ENCODE measurements around the gene TRIM62. TPM values are rescaled to one million over a fixed set of nuclear protein-coding genes. Genes with fewer than 3 reads are reported as not detected.

Gene TRIM62
- total RNA-seq, 1 donor from 2014 or later = 2.3 TPM

GRCh38 chr1:33170351-33171274 lies 11.2 kb downstream of the TRIM62 start:
- no peak for TF ChIP-seq CTCF (IDR thresholded peaks at IDR 0.05; ENCODE audit: borderline replicate concordance)
- H3K4me3 ChIP-seq = no peak overlapping the region
- peak overlapping the region; percentile 75 for H3K27ac ChIP-seq (replicated peaks)
- peaks cover 33% of the 10 kb centered on the region for H3K4me1 ChIP-seq
- peaks cover 10% of the 10 kb centered on the region for H3K36me3 ChIP-seq
- peak; percentile 75 for DNase-seq
- H3K9me3 ChIP-seq (replicated peaks) = no peaks in the 10 kb centered on the region
- intact Hi-C loops (cut with micrococcal nuclease) = no loop called here
- H3K27me3 ChIP-seq (ENCODE audit: low read depth) = no peaks in the 10 kb centered on the region

GRCh38 chr1:33169290-33170055 lies 12.4 kb downstream of the TRIM62 start:
- Histone ChIP-seq H3K4me3 (no peak overlapping the region), H3K36me3 (peaks cover 10% of the 10 kb centered on the region), H3K27me3 (ENCODE audit: low read depth) (no peaks in the 10 kb centered on the region), H3K4me1 (peaks cover 33% of the 10 kb centered on the region), H3K27ac (replicated peaks) (peak overlapping the region; percentile 27), H3K9me3 (replicated peaks) (no peaks in the 10 kb centered on the region)
- intact Hi-C loops (cut with micrococcal nuclease) = no loop called here
- TF ChIP-seq CTCF (IDR thresholded peaks at IDR 0.05; ENCODE audit: borderline replicate concordance) = no peak
- DNase-seq = no peak

GRCh38 chr1:33168556-33169289 lies 13.1 kb downstream of the TRIM62 start:
- intact Hi-C loops (cut with micrococcal nuclease) = no loop called here
- peaks cover 33% of the 10 kb centered on the region for H3K4me1 ChIP-seq
- H3K9me3 ChIP-seq (replicated peaks) = no peaks in the 10 kb centered on the region
- peaks cover 10% of the 10 kb centered on the region for H3K36me3 ChIP-seq
- TF ChIP-seq CTCF (IDR thresholded peaks at IDR 0.05; ENCODE audit: borderline replicate concordance) = no peak
- H3K27me3 ChIP-seq (ENCODE audit: low read depth) = no peaks in the 10 kb centered on the region
- no peak for DNase-seq
- peak overlapping the region; percentile 27 for H3K27ac ChIP-seq (replicated peaks)
- no peak overlapping the region for H3K4me3 ChIP-seq

GRCh38 chr1:33167650-33168447 lies 14.0 kb downstream of the TRIM62 start:
- no peak for TF ChIP-seq CTCF (IDR thresholded peaks at IDR 0.05; ENCODE audit: borderline replicate concordance)
- Histone ChIP-seq H3K36me3 (peaks cover 10% of the 10 kb centered on the region), H3K9me3 (replicated peaks) (no peaks in the 10 kb centered on the region), H3K4me3 (no peak overlapping the region), H3K4me1 (peaks cover 33% of the 10 kb centered on the region), H3K27me3 (ENCODE audit: low read depth) (no peaks in the 10 kb centered on the region), H3K27ac (replicated peaks) (no peak overlapping the region)
- DNase-seq = no peak
- intact Hi-C loops (cut with micrococcal nuclease) = no loop called here
